HG02973 (cell line): Measurements from ENCODE around the gene MAP4K4.

Source experiments
- ATAC-seq: cut with Tn5 transposase; IDR thresholded peaks from one replicate; pipeline ENCODE4 v1.9.1; 2021; ENCODE audit warnings: moderate library complexity; ENCODE audit not compliant: unreplicated experiment

The MAP4K4 gene

GRCh38 chr2:101830555-101830954 is 133.0 kb downstream of the MAP4K4 start:
- peak; percentile 61 for ATAC-seq

GRCh38 chr2:101831351-101831865 is 133.9 kb downstream of the MAP4K4 start:
- peak; percentile 57 for ATAC-seq

GRCh38 chr2:101832114-101832513 is 134.6 kb downstream of the MAP4K4 start:
- no peak for ATAC-seq

DNA sequence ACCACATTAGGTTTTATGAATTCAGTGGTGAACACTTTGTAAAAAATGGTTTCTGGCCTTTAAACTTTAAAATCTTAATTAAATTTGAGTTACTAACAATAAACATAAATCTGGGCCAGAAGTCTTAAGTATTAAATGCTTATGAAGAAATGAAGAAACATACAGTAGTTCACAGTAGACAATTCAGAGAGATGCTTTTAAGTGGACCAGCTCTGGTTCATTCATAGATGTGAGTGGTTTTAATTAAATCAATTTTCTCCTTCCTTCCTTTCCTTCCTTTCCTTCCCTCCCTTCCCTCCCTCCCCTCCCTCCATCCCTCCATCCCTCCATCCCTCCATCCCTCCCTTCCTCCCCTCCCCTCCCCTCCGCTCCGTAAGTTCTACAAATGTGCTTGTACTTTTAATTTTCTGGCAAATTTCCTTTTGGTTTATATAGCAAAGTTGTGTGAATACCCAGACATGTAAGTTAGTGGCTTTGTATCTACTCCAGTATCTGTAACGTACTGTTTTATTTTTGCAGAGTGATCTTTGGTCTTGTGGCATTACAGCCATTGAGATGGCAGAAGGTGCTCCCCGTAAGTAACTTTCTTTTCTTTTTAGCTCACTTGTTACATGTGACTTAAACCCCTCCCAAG is 136.5 kb downstream of the MAP4K4 start:
- no peak for ATAC-seq

GRCh38 chr2:101837354-101837753 is 139.8 kb downstream of the MAP4K4 start:
- ATAC-seq: no peak

GRCh38 chr2:101841679-101842327 is 144.3 kb downstream of the MAP4K4 start:
- no peak for ATAC-seq

GRCh38 chr2:101842471-101842870 is 145.0 kb downstream of the MAP4K4 start:
- ATAC-seq: no peak

GRCh38 chr2:101843048-101843447 is 145.5 kb downstream of the MAP4K4 start:
- ATAC-seq: no peak

- ATAC-seq: no peak
These were observed 146.0 kb downstream of the MAP4K4 start for GRCh38 chr2:101843471-101843870.

GRCh38 chr2:101844055-101844635 is 146.6 kb downstream of the MAP4K4 start:
- no peak for ATAC-seq

DNA sequence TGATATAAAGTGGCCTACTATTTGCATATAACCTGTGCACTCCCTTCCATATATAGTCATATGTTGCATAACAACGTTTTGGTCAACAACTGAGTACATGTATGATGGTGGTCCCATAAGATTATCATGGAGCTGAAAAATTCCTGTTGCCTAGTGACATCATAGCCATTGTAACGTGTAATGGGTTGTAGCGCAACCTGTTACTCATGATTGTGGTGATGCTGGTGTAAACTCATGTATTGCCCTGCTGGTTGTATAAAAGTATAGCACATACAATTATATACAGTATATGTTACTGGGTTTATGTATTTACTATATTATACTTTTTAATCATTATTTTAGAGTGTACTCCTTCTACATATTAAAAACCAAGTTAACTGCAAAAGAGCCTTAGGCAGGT is 149.5 kb downstream of the MAP4K4 start:
- ATAC-seq: no peak

- ATAC-seq: no peak
These were observed 150.3 kb downstream of the MAP4K4 start for GRCh38 chr2:101847661-101848339.

- no peak for ATAC-seq
These were observed 151.4 kb downstream of the MAP4K4 start for GRCh38 chr2:101848769-101849410.

DNA sequence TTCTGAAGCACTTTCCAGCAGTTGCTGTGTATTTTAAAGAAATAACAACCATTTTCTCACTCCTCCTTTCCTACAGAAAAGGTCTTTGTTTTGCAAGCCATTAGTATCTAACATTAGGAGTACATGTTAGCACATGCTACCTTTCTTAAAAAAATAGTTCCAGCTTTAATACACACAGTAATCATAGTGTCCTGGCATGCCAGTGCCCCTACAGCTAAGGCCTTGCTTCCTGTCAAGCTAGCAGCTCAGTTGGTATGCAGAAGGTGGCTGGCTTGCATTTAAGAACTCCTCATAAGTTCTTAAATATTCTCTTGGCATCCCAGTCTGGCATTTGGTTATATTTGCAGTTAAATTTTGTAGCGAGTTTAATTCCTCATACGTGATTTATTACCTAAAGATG is 152.9 kb downstream of the MAP4K4 start:
- no peak for ATAC-seq

GRCh38 chr2:101850991-101851390 is 153.5 kb downstream of the MAP4K4 start:
- no peak for ATAC-seq

- ATAC-seq: no peak
These were observed 155.3 kb downstream of the MAP4K4 start for GRCh38 chr2:101852824-101853223.

DNA sequence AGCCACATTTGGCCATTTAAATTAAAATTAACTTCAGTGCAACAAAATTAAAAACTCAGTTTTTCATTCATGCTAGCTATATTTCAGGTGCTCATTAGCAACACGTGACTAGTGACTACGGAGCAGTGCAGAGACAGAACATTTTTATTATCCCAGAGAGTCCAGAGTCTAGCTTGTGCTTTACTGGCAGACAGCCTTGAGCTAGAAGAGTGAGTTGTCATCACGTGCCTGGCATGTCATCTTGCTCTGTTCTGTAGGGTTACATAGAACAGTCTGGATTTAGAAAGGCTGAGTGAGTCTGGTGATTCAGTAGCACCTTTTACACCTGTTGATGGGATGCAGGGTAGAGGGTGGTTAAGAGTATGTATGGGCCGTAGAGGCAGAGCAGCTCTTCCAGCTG is 157.4 kb downstream of the MAP4K4 start:
- no peak for ATAC-seq

GRCh38 chr2:101855776-101856175 is 158.3 kb downstream of the MAP4K4 start:
- ATAC-seq: no peak

DNA sequence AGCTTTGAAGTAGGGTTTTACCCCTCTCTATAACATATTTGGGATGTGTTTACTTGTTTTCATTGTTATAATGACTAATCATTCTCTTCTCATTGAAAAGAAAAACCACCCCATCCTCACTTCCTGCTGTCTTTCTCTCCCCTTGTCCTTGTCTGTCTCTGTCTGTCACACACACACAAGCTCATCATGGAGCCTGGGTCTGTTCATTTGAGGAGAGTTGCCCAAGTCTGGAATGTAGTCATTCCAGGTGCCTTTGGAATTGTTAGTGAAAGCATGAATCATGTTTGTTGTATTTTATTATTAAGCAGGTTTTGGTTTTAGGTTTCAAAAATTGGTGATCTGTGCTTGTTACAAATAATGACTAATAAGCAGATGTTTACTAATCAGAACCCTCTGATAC is 160.7 kb downstream of the MAP4K4 start:
- ATAC-seq: no peak

GRCh38 chr2:101858910-101859309 is 161.4 kb downstream of the MAP4K4 start:
- no peak for ATAC-seq

DNA sequence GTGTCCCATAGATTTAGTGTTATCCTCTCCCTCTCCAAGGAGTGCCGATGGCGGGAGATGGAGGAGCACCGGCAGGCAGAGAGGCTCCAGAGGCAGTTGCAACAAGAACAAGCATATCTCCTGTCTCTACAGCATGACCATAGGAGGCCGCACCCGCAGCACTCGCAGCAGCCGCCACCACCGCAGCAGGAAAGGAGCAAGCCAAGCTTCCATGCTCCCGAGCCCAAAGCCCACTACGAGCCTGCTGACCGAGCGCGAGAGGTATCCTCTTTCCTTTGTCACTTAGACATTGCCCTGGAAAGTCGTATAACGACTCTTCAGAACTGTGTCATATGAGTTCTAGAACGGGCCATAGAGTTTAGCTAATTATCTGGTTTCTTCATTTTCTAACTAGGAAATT is 162.1 kb downstream of the MAP4K4 start:
- no peak for ATAC-seq
